Stomach (tissue), 4 donors: ENCODE measurements around the gene NUDC.

Experiments
- CTCF ChIP-seq, 7 experiments: fragments of 450-650 bp in 4 of 7; fragments of 200-600 bp in 3 of 7; sonication (generic) in 3 of 7; IDR thresholded peaks; one replicate each; pipeline ENCODE4 v1.5.1; 2016 to 2019; ENCODE audit warnings: antibody characterized with exemption in 7 of 7, control low read depth in 2 of 7, mild to moderate bottlenecking in 1 of 7
- EP300 ChIP-seq: sonication (generic); formaldehyde crosslinking; IDR thresholded peaks from one replicate; pipeline ENCODE4 v1.6.1; 2017; ENCODE audit warnings: antibody characterized with exemption
- POLR2A ChIP-seq, 4 donors: fragments of 450-650 bp; IDR thresholded peaks; one replicate each; pipeline ENCODE4 v1.6.1; 2016; ENCODE audit warnings: antibody characterized with exemption in 4 of 4, control low read depth in 2 of 4, mild to moderate bottlenecking in 1 of 4, moderate library complexity in 1 of 4
- POLR2AphosphoS5 ChIP-seq, 3 donors: sonication (generic); formaldehyde crosslinking; IDR thresholded peaks; one replicate each; pipeline ENCODE4 v1.6.1; 2016; ENCODE audit warnings: antibody characterized with exemption in 3 of 3

- TF ChIP-seq CTCF (IDR thresholded peaks at IDR 0.05) (no peak), POLR2A (IDR thresholded peaks at IDR 0.05) (no peak), EP300 (no peak), POLR2AphosphoS5 (IDR thresholded peaks at IDR 0.05) (no peak)
Observed at GRCh38 chr1:26953374-26953773, 31.8 kb downstream of the NUDC start.
